ENCODE results near the gene CAMKK1.

DNA sequence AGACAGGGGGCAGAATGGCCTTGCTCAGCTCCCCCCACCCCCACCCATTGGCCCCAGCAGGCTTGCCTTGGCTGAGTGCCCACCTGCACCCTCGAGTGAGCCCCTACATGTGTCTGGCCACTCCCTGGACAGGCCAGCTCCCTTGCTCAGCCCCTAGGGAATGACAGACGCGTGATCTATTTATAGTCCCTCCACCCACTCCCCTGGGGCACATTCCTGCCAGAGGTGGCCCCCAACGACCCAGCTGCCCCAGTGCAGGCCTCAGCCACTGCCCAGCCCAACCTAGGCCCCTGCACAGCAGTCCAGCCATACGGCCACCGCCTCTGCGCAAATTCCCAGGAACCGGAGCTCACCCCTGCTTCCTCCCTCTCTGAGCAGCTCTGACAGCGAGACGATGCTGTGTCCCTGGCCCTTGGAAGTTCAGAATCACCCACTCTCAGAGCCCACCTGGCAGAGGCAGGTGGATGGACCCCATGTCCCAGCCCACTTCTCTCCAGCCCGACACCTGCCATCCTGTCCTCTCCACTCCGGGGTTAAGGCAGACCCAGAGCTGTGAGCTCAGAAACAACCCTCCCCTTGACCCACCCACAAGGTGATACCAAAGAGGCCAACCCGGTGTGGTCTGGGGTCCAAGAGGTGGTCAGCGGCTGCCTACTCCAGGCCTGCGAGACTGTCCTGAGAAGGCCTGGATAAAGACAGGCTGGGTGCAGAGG is 34.9 kb upstream of the CAMKK1 start:
- TF ChIP-seq, protein P1, sequence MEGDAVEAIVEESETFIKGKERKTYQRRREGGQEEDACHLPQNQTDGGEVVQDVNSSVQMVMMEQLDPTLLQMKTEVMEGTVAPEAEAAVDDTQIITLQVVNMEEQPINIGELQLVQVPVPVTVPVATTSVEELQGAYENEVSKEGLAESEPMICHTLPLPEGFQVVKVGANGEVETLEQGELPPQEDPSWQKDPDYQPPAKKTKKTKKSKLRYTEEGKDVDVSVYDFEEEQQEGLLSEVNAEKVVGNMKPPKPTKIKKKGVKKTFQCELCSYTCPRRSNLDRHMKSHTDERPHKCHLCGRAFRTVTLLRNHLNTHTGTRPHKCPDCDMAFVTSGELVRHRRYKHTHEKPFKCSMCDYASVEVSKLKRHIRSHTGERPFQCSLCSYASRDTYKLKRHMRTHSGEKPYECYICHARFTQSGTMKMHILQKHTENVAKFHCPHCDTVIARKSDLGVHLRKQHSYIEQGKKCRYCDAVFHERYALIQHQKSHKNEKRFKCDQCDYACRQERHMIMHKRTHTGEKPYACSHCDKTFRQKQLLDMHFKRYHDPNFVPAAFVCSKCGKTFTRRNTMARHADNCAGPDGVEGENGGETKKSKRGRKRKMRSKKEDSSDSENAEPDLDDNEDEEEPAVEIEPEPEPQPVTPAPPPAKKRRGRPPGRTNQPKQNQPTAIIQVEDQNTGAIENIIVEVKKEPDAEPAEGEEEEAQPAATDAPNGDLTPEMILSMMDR (optimal IDR thresholded peaks at IDR 0.05 in 1 of 3, IDR thresholded peaks at IDR 0.05 in 1 of 3, conservative IDR thresholded peaks at IDR 0.05 in 1 of 3; ENCODE audit: extremely low read depth in 1 of 3, insufficient read depth in 2 of 3, low read length in 3 of 3) = no peak
- TF ChIP-seq EZH2 (IDR thresholded peaks at IDR 0.05; ENCODE audit: low read length) = no peak

Measured in keratinocyte (primary cell).